Liver (tissue), 9 donors: ENCODE results near the gene BOC. TPM values are rescaled to one million over a fixed set of nuclear protein-coding genes. Genes with fewer than 3 reads are reported as not detected.

Experiments
- DNase-seq: peaks from one replicate; pipeline ENCODE4 v3.0.0-alpha.2; 2017; ENCODE audit warnings: low spot score
- H3K27ac ChIP-seq, 2 donors: one replicate each; pipeline ENCODE4 v1.7.0; 2013; ENCODE audit warnings: inconsistent platforms in 2 of 2, low read length in 2 of 2, control low read depth in 1 of 2, low read depth in 1 of 2, mild to moderate bottlenecking in 1 of 2
- H3K27me3 ChIP-seq, 4 donors: one replicate each; pipeline versions ENCODE4 v1.6.1 to v1.7.0; 2013; ENCODE audit warnings: low read length in 3 of 4, inconsistent platforms in 1 of 4, mild to moderate bottlenecking in 1 of 4, moderate library complexity in 1 of 4; ENCODE audit not compliant: control insufficient read depth in 4 of 4, insufficient read depth in 4 of 4
- H3K36me3 ChIP-seq, 4 donors: one replicate each; pipeline versions ENCODE4 v1.6.1 to v1.7.0; 2013; ENCODE audit warnings: low read length in 3 of 4, mild to moderate bottlenecking in 3 of 4, low read depth in 1 of 4, moderate library complexity in 1 of 4; ENCODE audit not compliant: control insufficient read depth in 4 of 4, insufficient read depth in 3 of 4
- H3K4me1 ChIP-seq, 4 donors: one replicate each; pipeline versions ENCODE4 v1.6.1 to v1.7.0; 2013; ENCODE audit warnings: low read length in 3 of 4, mild to moderate bottlenecking in 3 of 4, moderate library complexity in 1 of 4; ENCODE audit not compliant: control insufficient read depth in 4 of 4, insufficient read depth in 4 of 4
- H3K4me3 ChIP-seq, 3 donors: one replicate each; pipeline versions ENCODE4 v1.6.1 to v1.7.0; 2013; ENCODE audit warnings: low read length in 3 of 3, control low read depth in 1 of 3, low read depth in 1 of 3, mild to moderate bottlenecking in 1 of 3
- H3K9ac ChIP-seq, 2 donors: one replicate each; pipeline ENCODE4 v1.7.0; 2013; ENCODE audit warnings: low read length in 2 of 2, mild to moderate bottlenecking in 2 of 2, moderate library complexity in 2 of 2, control low read depth in 1 of 2, low read depth in 1 of 2
- H3K9me3 ChIP-seq, 4 donors: one replicate each; pipeline versions ENCODE4 v1.6.1 to v1.7.0; 2013; ENCODE audit warnings: low read length in 3 of 4; ENCODE audit not compliant: control insufficient read depth in 4 of 4
- EGR1 ChIP-seq, 2 donors: IDR thresholded peaks; 2 replicates each; pipeline ENCODE4 v1.6.1; 2016 to 2018; ENCODE audit warnings: antibody characterized with exemption in 2 of 2, low read depth in 2 of 2
- FOXA1 ChIP-seq: IDR thresholded peaks from 2 replicates; pipeline ENCODE4 v1.6.1; 2016; ENCODE audit warnings: antibody characterized with exemption
- FOXA2 ChIP-seq: IDR thresholded peaks from 2 replicates; pipeline ENCODE4 v1.6.1; 2016; ENCODE audit warnings: antibody characterized with exemption
- GABPA ChIP-seq, 2 donors: IDR thresholded peaks in 1 of 2; conservative IDR thresholded peaks in 1 of 2; 2 replicates each; pipeline ENCODE4 v1.6.1; 2016; ENCODE audit warnings: antibody characterized with exemption in 2 of 2, mild to moderate bottlenecking in 1 of 2, moderate library complexity in 1 of 2
- HNF4A ChIP-seq, 2 donors: conservative IDR thresholded peaks; 2 replicates each; pipeline ENCODE4 v1.6.1; 2016; ENCODE audit warnings: antibody characterized with exemption in 2 of 2, mild to moderate bottlenecking in 2 of 2
- HNF4G ChIP-seq: IDR thresholded peaks from 2 replicates; pipeline ENCODE4 v1.6.1; 2016; ENCODE audit warnings: antibody characterized with exemption
- JUND ChIP-seq, 2 donors: IDR thresholded peaks; 2 replicates each; pipeline ENCODE4 v1.6.1; 2016; ENCODE audit warnings: antibody characterized with exemption in 2 of 2
- NR2F2 ChIP-seq: IDR thresholded peaks from 2 replicates; pipeline ENCODE4 v1.6.1; 2016; ENCODE audit warnings: antibody characterized with exemption
- RAD21 ChIP-seq, 2 donors: IDR thresholded peaks; 2 replicates each; pipeline ENCODE4 v1.6.1; 2016; ENCODE audit warnings: antibody characterized with exemption in 2 of 2, mild to moderate bottlenecking in 2 of 2
- RXRA ChIP-seq, 2 donors: IDR thresholded peaks; 2 replicates each; pipeline ENCODE4 v1.6.1; 2017 to 2018; ENCODE audit warnings: antibody characterized with exemption in 2 of 2, mild to moderate bottlenecking in 1 of 2
- SP1 ChIP-seq: IDR thresholded peaks from 2 replicates; pipeline ENCODE4 v1.6.1; 2018; ENCODE audit warnings: antibody characterized with exemption, mild to moderate bottlenecking
- TAF1 ChIP-seq: conservative IDR thresholded peaks from 2 replicates; pipeline ENCODE4 v1.6.1; 2016; ENCODE audit warnings: antibody characterized with exemption, mild to moderate bottlenecking
- YY1 ChIP-seq: IDR thresholded peaks from 2 replicates; pipeline ENCODE4 v1.6.1; 2016; ENCODE audit warnings: antibody characterized with exemption, mild to moderate bottlenecking
- WGBS: extraction: QIAGEN DNeasy Blood & Tissue Kit; methylation state at CpG from one replicate; pipeline ENCODE4 v1.1.7; 2013; 5-methylcytosine and 5-hydroxymethylcytosine counted together
- polyA plus RNA-seq, 2 donors: library from polyadenylated mRNA; stranded (reverse) in 1 of 2; unstranded in 1 of 2; fragments of 200-250 nt in 1 of 2; fragments of >200 nt in 1 of 2; fragmentation: Nextera tagmentation in 1 of 2; extraction: Ambion mirVana in 1 of 2; gene quantifications; one replicate each; pipeline versions ENCODE4 v1.2.1 to v1.2.3, GENCODE V29; 2013 to 2015
- total RNA-seq, 2 donors: library from RNA; depleted of rRNA; stranded (reverse); fragments of >200 nt; gene quantifications; one replicate each; pipeline ENCODE4 v1.2.3, GENCODE V29; 2014
- TF ChIP-seq, protein P1 (sequence below): fragments of 150-350 bp; IDR thresholded peaks from 2 replicates; pipeline ENCODE4 v1.5.1; 2017; ENCODE audit warnings: improper control_type of control experiment, low read depth, low read length; ENCODE audit not compliant: missing input control
- TF ChIP-seq, protein P2 (sequence below): IDR thresholded peaks from 2 replicates; pipeline ENCODE4 v1.6.1; 2016; ENCODE audit warnings: antibody characterized with exemption
- TF ChIP-seq, protein P3 (sequence below): IDR thresholded peaks from 2 replicates; pipeline ENCODE4 v1.6.1; 2016; ENCODE audit warnings: antibody characterized with exemption
- TF ChIP-seq, protein P4 (sequence below): IDR thresholded peaks from 2 replicates; pipeline ENCODE4 v1.6.1; 2016; ENCODE audit warnings: antibody characterized with exemption
- TF ChIP-seq, protein P5 (sequence below): IDR thresholded peaks from 2 replicates; pipeline ENCODE4 v1.6.1; 2016; ENCODE audit warnings: antibody characterized with exemption, mild to moderate bottlenecking
- donor health status: healthy.
- donor health status: healthy.
- donor health status: healthy.
- donor health status: healthy.
- donor health status: healthy.

BOC gene
- total and polyA plus RNA-seq, 4 donors: 0.31 to 1.5 (median 0.65) TPM; not detected in 1

DNA sequence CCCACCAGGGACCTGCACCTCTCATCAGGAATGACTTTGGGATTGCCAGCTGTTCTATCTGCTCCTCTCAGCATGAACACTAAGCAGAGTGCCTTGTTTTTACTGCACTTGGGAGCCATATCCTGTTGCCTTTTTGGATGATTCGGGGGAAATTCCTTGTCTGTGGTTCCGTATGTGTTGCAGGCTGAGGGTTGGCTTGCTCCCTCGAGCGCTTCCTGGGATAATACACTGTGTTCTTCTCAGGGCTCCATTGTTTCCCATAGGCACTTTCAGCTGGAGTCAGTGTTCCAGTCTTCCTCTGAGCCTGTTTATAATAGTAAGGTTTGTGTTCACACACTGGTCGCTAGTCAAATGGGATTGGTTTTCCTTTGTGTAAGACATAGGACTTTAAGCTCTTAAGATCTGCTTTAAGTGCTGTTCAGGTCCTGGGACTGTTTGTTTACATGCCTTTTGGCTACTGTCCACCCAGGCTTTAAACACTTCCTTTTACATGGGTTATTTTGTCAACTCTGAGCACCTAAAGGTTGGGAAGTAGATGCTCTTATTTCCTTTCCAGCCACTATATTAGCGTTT, 23.4 kb downstream of the BOC start:
- Histone ChIP-seq H3K27ac (no peak overlapping the region), H3K9ac (no peak overlapping the region), H3K36me3 (no peaks in the 10 kb centered on the region), H3K4me1 (peaks cover 0 to 3% (median 0%) of the 10 kb centered on the region in 4 donors), H3K27me3 (no peaks in the 10 kb centered on the region), H3K4me3 (no peak overlapping the region), H3K9me3 (no peaks in the 10 kb centered on the region)
- WGBS: 71% methylated on average over 6 of the region's 6 CpGs
- no peak for DNase-seq
- TF ChIP-seq FOXA1 (no peak), GABPA (IDR thresholded peaks at IDR 0.05 in 1 of 2, conservative IDR thresholded peaks at IDR 0.05 in 1 of 2) (no peak), NR2F2 (no peak), FOXA2 (no peak), YY1 (no peak), RAD21 (IDR thresholded peaks at IDR 0.05) (no peak), RXRA (IDR thresholded peaks at IDR 0.05) (no peak), SP1 (no peak), TAF1 (no peak), JUND (IDR thresholded peaks at IDR 0.05) (no peak), HNF4G (no peak), HNF4A (conservative IDR thresholded peaks at IDR 0.05) (no peak), EGR1 (IDR thresholded peaks at IDR 0.05; ENCODE audit: low read depth in 2 of 2) (no peak)
- TF ChIP-seq, protein P1, sequence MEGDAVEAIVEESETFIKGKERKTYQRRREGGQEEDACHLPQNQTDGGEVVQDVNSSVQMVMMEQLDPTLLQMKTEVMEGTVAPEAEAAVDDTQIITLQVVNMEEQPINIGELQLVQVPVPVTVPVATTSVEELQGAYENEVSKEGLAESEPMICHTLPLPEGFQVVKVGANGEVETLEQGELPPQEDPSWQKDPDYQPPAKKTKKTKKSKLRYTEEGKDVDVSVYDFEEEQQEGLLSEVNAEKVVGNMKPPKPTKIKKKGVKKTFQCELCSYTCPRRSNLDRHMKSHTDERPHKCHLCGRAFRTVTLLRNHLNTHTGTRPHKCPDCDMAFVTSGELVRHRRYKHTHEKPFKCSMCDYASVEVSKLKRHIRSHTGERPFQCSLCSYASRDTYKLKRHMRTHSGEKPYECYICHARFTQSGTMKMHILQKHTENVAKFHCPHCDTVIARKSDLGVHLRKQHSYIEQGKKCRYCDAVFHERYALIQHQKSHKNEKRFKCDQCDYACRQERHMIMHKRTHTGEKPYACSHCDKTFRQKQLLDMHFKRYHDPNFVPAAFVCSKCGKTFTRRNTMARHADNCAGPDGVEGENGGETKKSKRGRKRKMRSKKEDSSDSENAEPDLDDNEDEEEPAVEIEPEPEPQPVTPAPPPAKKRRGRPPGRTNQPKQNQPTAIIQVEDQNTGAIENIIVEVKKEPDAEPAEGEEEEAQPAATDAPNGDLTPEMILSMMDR: no peak
- TF ChIP-seq, protein P2, sequence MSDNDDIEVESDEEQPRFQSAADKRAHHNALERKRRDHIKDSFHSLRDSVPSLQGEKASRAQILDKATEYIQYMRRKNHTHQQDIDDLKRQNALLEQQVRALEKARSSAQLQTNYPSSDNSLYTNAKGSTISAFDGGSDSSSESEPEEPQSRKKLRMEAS: no peak
- TF ChIP-seq, protein P3, sequence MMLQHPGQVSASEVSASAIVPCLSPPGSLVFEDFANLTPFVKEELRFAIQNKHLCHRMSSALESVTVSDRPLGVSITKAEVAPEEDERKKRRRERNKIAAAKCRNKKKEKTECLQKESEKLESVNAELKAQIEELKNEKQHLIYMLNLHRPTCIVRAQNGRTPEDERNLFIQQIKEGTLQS: no peak
- TF ChIP-seq, protein P4, sequence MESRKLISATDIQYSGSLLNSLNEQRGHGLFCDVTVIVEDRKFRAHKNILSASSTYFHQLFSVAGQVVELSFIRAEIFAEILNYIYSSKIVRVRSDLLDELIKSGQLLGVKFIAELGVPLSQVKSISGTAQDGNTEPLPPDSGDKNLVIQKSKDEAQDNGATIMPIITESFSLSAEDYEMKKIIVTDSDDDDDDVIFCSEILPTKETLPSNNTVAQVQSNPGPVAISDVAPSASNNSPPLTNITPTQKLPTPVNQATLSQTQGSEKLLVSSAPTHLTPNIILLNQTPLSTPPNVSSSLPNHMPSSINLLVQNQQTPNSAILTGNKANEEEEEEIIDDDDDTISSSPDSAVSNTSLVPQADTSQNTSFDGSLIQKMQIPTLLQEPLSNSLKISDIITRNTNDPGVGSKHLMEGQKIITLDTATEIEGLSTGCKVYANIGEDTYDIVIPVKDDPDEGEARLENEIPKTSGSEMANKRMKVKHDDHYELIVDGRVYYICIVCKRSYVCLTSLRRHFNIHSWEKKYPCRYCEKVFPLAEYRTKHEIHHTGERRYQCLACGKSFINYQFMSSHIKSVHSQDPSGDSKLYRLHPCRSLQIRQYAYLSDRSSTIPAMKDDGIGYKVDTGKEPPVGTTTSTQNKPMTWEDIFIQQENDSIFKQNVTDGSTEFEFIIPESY: no peak
- TF ChIP-seq, protein P5, sequence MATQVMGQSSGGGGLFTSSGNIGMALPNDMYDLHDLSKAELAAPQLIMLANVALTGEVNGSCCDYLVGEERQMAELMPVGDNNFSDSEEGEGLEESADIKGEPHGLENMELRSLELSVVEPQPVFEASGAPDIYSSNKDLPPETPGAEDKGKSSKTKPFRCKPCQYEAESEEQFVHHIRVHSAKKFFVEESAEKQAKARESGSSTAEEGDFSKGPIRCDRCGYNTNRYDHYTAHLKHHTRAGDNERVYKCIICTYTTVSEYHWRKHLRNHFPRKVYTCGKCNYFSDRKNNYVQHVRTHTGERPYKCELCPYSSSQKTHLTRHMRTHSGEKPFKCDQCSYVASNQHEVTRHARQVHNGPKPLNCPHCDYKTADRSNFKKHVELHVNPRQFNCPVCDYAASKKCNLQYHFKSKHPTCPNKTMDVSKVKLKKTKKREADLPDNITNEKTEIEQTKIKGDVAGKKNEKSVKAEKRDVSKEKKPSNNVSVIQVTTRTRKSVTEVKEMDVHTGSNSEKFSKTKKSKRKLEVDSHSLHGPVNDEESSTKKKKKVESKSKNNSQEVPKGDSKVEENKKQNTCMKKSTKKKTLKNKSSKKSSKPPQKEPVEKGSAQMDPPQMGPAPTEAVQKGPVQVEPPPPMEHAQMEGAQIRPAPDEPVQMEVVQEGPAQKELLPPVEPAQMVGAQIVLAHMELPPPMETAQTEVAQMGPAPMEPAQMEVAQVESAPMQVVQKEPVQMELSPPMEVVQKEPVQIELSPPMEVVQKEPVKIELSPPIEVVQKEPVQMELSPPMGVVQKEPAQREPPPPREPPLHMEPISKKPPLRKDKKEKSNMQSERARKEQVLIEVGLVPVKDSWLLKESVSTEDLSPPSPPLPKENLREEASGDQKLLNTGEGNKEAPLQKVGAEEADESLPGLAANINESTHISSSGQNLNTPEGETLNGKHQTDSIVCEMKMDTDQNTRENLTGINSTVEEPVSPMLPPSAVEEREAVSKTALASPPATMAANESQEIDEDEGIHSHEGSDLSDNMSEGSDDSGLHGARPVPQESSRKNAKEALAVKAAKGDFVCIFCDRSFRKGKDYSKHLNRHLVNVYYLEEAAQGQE: no peak
